C4-2B (cell line): ENCODE results near the gene CNTN4.

Experiments used
- H3K27ac ChIP-seq: fragments of 450-650 bp; 2 replicates; pipeline ENCODE4 v1.5.1; 2017
- CTCF ChIP-seq: fragments of 450-650 bp; conservative IDR thresholded peaks from 2 replicates; pipeline ENCODE4 v1.5.1; 2017; ENCODE audit warnings: mild to moderate bottlenecking
- ZFX ChIP-seq: fragments of 450-650 bp; IDR thresholded peaks from 2 replicates; pipeline ENCODE4 v1.6.1; 2017

CNTN4 gene

GRCh38 chr3:2661078-2661477 lies 562.4 kb downstream of the CNTN4 start:
- TF ChIP-seq ZFX (no peak), CTCF (no peak)
- no peak overlapping the region for H3K27ac ChIP-seq

DNA sequence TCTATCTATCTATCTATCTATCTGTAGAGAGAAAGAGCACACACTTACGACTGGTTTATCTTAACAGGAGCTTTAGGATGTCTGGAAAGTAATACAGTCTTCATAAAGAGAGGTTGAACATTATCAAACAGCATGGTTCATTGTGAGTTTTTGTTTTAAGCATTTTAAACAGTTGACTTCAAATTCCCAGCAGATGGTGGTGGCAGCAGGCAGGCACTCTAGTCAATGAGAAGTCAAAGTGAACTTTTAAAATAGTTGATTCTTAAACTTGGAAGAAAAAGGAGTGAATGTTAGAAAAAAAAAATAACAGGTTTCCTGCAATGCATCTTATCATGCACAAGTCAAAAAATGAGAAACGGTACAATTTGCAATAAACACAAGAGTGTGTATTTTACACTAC lies 578.8 kb downstream of the CNTN4 start:
- no peak for TF ChIP-seq ZFX
- no peak for TF ChIP-seq CTCF

DNA sequence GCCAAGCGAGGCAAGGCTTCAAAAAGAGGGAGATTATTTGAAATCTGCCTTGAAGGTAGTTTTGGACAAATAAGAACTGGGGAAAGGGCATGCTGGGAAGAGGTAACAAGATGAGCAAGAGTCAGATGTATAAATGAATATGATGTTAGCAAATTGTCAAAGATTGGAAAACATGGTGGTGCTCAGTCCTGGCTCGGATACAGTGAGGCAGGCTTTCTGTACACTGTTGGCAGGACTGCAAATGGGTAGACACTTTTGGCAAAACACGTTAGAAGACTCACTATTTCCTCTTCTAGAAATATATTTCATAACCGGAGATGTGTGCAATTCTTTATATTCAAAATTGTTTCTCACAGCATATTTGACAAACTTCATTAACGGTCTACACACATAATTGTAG lies 581.6 kb downstream of the CNTN4 start:
- H3K27ac ChIP-seq: no peak overlapping the region
- TF ChIP-seq CTCF: no peak
- no peak for TF ChIP-seq ZFX

More for the DNA sequence above, 578.8 kb downstream of the CNTN4 start:
- H3K27ac ChIP-seq: no peak overlapping the region

DNA sequence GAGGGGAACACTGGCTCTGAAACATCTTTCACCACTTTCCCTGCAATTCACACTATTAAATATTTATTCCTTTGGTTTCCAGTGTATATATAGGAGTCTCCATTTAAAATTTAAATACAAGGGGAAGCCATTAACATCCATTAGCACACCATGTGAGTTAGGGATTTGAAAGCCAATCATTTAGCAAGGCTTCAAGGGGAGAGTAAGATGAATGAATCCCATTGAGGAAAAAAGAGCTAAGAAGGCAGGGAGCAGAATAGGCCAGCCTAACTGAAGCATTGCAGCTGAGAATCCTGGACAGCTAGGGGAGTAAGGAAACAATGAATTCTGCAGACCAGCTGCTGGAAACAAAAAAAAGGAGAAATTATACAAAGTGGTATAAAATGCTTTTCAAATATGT lies 585.4 kb downstream of the CNTN4 start:
- no peak overlapping the region for H3K27ac ChIP-seq
- TF ChIP-seq CTCF: no peak
- TF ChIP-seq ZFX: no peak

DNA sequence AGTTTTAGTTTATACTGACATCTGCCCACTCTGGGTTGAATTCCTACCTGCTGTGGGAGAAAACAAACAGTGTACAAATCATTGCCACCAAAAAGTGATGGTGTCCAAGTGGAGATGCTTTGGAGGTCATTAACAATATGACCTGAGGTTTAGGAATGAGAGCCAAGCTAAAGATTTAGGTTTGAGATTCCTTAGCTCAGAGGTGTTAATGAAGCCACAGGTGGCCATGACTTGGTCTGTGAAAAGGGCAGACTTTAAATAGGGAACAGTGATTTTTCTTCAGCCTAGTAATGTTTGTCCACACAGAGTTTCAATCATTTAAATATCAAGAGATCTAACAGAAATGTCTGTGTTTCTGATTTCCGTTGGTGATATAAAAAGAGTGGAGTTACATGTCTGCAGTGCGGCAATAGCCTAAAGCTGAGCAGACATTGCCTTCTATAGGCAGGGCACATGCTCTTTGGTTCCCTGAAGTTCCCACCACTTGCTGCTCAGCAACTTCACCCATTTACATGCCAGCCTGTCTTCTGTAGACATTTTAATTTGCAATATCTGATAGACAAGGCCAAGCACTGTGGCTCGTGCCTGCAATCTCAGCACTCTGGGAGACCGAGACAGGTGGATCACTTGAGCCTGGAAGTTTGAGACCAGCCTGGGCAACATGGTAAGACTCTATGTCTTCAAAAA lies 588.3 kb downstream of the CNTN4 start:
- no peak for TF ChIP-seq CTCF
- no peak overlapping the region for H3K27ac ChIP-seq

DNA sequence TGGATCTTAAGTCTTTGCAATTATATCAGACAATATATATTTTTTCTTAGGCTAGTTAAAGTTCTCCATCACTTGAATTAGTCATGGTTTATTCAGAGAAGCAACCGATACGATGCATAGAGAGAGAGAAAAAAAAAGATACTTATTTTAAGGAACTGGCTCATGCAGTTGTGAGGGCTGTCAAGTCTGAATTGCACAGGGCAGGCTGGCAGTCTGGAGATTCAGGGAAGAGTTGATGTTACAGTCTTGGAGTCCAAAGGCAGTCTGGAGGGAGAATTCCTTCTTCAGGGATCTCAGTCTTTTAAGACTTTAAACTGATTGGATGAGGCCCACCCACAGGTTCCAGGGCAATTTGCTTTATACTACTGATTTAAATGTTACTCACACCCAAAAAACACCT lies 598.9 kb downstream of the CNTN4 start:
- TF ChIP-seq CTCF: no peak
- TF ChIP-seq ZFX: no peak
- no peak overlapping the region for H3K27ac ChIP-seq

DNA sequence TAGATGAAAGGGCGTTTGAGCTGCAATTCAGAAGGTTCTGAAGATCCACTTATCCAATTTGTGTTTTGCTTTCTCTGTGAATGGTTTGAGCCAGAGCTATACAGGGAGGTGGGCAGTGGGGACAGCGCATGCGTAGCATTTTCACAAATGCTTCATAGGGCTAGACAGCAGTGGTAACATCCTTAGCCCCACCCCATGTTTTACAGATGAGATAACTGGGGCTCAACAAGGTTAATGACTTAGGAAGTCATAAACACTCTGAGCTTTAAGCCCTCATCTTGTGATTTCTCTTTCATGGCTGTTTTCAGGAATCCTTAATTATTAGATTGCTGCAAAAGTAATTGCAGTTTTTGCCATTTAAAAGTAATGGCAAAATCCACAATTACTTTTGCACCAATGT lies 602.8 kb downstream of the CNTN4 start:
- no peak for TF ChIP-seq CTCF
- no peak for TF ChIP-seq ZFX
- H3K27ac ChIP-seq: no peak overlapping the region
